Choroid plexus epithelial cell (primary cell): ENCODE measurements around the gene ILKAP.

ENCODE experiments used
- DNase-seq: peaks from one replicate; pipeline ENCODE4 v3.0.0-alpha.2; 2010; ENCODE audit warnings: low read depth
- H3K4me3 ChIP-seq: 2 replicates; pipeline ENCODE4 v1.5.1; 2011; ENCODE audit warnings: low read depth, mild to moderate bottlenecking, control low read depth, low read length, moderate library complexity
- TF ChIP-seq, protein P1 (sequence below): conservative IDR thresholded peaks from 2 replicates; pipeline ENCODE4 v1.5.1; 2011; ENCODE audit warnings: low read depth, mild to moderate bottlenecking, control low read depth, inconsistent platforms, low read length, moderate library complexity

The ILKAP gene

GRCh38 chr2:238159071-238159539 is 44.4 kb downstream of the ILKAP start:
- TF ChIP-seq, protein P1, sequence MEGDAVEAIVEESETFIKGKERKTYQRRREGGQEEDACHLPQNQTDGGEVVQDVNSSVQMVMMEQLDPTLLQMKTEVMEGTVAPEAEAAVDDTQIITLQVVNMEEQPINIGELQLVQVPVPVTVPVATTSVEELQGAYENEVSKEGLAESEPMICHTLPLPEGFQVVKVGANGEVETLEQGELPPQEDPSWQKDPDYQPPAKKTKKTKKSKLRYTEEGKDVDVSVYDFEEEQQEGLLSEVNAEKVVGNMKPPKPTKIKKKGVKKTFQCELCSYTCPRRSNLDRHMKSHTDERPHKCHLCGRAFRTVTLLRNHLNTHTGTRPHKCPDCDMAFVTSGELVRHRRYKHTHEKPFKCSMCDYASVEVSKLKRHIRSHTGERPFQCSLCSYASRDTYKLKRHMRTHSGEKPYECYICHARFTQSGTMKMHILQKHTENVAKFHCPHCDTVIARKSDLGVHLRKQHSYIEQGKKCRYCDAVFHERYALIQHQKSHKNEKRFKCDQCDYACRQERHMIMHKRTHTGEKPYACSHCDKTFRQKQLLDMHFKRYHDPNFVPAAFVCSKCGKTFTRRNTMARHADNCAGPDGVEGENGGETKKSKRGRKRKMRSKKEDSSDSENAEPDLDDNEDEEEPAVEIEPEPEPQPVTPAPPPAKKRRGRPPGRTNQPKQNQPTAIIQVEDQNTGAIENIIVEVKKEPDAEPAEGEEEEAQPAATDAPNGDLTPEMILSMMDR: no peak
- H3K4me3 ChIP-seq: no peak overlapping the region
- DNase-seq: no peak

- H3K4me3 ChIP-seq: no peak within 1 kb of the TSS
- peak; percentile 35 for DNase-seq
- TF ChIP-seq, protein P1: peak; percentile 33
Measured at GRCh38 chr2:238158509-238159070, 44.9 kb downstream of the ILKAP start, which contains the start of gene ERFE. Gene ERFE (plus strand): TSS chr2:238158970. CDS start chr2:238159008, 38 bp downstream.

DNA sequence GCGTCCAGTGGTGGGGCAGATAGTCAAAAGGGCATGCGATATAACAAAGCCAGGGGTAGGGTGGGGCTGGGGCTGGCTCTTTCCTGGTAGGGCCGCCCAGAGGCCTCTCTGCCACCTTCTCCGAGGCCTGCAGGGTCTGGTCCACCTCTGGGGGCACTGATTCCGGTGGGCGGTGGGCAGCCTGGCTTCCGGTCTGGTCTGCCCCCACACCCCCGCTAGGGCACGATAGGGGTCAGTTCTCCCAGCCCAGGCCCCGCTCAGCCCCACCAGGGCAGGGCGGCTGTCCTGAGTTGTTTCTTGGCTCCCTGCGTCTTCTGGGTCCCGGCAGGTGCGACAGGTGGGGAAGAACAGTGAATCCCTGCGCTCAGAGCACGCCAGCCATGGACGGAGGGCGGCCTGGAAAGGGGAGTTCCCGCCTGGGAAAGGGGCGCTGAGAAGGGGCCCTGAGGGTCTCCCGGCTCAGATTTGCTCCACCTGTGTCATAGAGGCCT is 45.4 kb downstream of the ILKAP start:
- no peak overlapping the region for H3K4me3 ChIP-seq
- DNase-seq: no peak
- TF ChIP-seq, protein P1: no peak

DNA sequence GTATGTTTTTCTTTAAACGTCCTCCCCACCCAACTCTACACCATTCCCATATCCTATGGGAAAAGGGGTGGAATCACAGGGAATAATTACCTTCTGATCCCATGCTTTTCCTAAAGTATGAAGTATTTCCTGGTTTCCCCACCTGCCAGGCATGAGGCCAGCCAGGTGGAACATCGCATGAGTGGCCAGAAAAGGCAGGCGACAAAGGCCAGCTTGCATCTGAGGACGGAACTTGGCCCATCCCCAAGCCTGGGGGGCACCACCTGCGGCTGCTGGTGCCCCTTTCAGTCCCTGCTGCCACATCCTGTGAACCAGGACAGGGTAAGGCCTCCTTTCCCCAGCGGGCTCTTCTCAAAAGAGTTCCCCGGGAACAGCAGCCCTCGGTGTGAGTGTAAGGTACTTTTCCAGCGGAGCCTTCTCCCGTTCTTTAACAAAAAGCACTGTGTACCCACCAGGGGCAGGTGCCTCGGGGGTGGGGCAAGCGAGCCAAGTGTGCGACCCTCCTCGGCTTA is 45.9 kb downstream of the ILKAP start:
- TF ChIP-seq, protein P1: no peak
- no peak overlapping the region for H3K4me3 ChIP-seq
- DNase-seq: no peak

GRCh38 chr2:238155761-238156694 is 47.5 kb downstream of the ILKAP start:
- H3K4me3 ChIP-seq: no peak overlapping the region
- TF ChIP-seq, protein P1: no peak
- DNase-seq: peak; percentile 23

GRCh38 chr2:238155051-238155760 is 48.3 kb downstream of the ILKAP start:
- H3K4me3 ChIP-seq: no peak overlapping the region
- TF ChIP-seq, protein P1: no peak

More at GRCh38 chr2:238155051-238155760, 48.3 kb downstream of the ILKAP start:
- DNase-seq: peak; percentile 75
